Measurements from ENCODE around the gene TIMM50. TPM values are rescaled to one million over a fixed set of nuclear protein-coding genes. Genes with fewer than 3 reads are reported as not detected.

Gene TIMM50
- total RNA-seq, 1 experiment from 2014 or later, result 97.2 TPM

- intact Hi-C loops (cut with micrococcal nuclease), result no loop called here
- no TSS peak for BruUV-seq (replicated peaks)
- TF ChIP-seq, protein P1, sequence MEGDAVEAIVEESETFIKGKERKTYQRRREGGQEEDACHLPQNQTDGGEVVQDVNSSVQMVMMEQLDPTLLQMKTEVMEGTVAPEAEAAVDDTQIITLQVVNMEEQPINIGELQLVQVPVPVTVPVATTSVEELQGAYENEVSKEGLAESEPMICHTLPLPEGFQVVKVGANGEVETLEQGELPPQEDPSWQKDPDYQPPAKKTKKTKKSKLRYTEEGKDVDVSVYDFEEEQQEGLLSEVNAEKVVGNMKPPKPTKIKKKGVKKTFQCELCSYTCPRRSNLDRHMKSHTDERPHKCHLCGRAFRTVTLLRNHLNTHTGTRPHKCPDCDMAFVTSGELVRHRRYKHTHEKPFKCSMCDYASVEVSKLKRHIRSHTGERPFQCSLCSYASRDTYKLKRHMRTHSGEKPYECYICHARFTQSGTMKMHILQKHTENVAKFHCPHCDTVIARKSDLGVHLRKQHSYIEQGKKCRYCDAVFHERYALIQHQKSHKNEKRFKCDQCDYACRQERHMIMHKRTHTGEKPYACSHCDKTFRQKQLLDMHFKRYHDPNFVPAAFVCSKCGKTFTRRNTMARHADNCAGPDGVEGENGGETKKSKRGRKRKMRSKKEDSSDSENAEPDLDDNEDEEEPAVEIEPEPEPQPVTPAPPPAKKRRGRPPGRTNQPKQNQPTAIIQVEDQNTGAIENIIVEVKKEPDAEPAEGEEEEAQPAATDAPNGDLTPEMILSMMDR (conservative IDR thresholded peaks at IDR 0.05; ENCODE audit: low read depth, low read length), result no peak
- TF ChIP-seq EZH2phosphoT487 (IDR thresholded peaks at IDR 0.05; ENCODE audit: borderline replicate concordance, low read length), result no peak
- no peak for TF ChIP-seq EZH2 (IDR thresholded peaks at IDR 0.05; ENCODE audit: low read length, unreplicated experiment)
- Histone ChIP-seq H4K20me1 (ENCODE audit: low read length) (no peaks in the 10 kb centered on the region), H3K9me3 (ENCODE audit: low read length) (no peaks in the 10 kb centered on the region), H3F3A (ENCODE audit: low read length, unreplicated experiment) (no peaks in the 10 kb centered on the region), H3K4me3 (ENCODE audit: low read length) (no peak overlapping the region), H3K79me2 (ENCODE audit: low read length) (no peaks in the 10 kb centered on the region), H3K4me1 (ENCODE audit: insufficient read depth, low read length) (no peaks in the 10 kb centered on the region), H2AFZ (ENCODE audit: low read length) (no peak overlapping the region), H3K4me2 (ENCODE audit: low read length) (no peak overlapping the region), H3K27me3 (ENCODE audit: low read length) (no peaks in the 10 kb centered on the region), H3K27ac (ENCODE audit: low read length) (no peak overlapping the region), H3K36me3 (ENCODE audit: low read depth, low read length) (no peaks in the 10 kb centered on the region), H3K9ac (ENCODE audit: low read length) (no peak overlapping the region), H3K9me2 (replicated peaks; ENCODE audit: low read length) (no peaks in the 10 kb centered on the region)
- CTCF ChIA-PET, result no interaction called here
- no peak for DNase-seq
- ATAC-seq, result no peak
- POLR2A ChIA-PET (ENCODE audit: unreplicated experiment), result no interaction called here
Observed at GRCh38 chr19:39520541-39521484, 40.2 kb downstream of the TIMM50 start.

DNA sequence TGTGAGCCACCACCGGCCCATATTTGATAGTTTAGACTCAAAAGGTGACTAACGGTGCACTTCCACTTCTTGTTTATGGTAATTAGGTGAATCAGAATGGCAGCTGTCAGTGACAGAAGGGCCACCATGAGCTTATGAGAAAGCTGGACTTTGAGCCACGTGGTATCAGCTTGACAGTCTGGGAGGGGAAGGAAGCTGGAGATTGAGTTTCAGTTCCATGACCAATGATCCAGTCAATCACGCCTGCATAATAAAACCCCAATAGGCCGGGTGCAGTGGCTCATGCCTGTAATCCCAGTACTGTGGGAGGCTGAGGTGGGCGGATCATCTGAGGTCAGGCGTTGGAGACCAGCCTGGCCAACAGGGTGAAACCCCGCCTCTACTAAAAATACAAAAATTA lies 43.9 kb downstream of the TIMM50 start:
- ATAC-seq, result no peak
- no peaks in the 10 kb centered on the region for H3K9me2 ChIP-seq (replicated peaks; ENCODE audit: low read length)
- no peaks in the 10 kb centered on the region for H3F3A ChIP-seq (ENCODE audit: low read length, unreplicated experiment)
- BruUV-seq (replicated peaks), result no TSS peak
- no peaks in the 10 kb centered on the region for H3K27me3 ChIP-seq (ENCODE audit: low read length)
- intact Hi-C loops (cut with micrococcal nuclease), result no loop called here
- ChIA-PET CTCF (no interaction called here), POLR2A (ENCODE audit: unreplicated experiment) (no interaction called here)
- TF ChIP-seq, protein P1 (conservative IDR thresholded peaks at IDR 0.05; ENCODE audit: low read depth, low read length), result no peak
- TF ChIP-seq EZH2phosphoT487 (IDR thresholded peaks at IDR 0.05; ENCODE audit: borderline replicate concordance, low read length) (no peak), EZH2 (IDR thresholded peaks at IDR 0.05; ENCODE audit: low read length, unreplicated experiment) (no peak)
- H3K9ac ChIP-seq (ENCODE audit: low read length), result no peak overlapping the region
- no peak overlapping the region for H3K27ac ChIP-seq (ENCODE audit: low read length)
- DNase-seq, result no peak
- H3K4me1 ChIP-seq (ENCODE audit: insufficient read depth, low read length), result no peaks in the 10 kb centered on the region
- H3K9me3 ChIP-seq (ENCODE audit: low read length), result no peaks in the 10 kb centered on the region
- H4K20me1 ChIP-seq (ENCODE audit: low read length), result no peaks in the 10 kb centered on the region
- no peak overlapping the region for H3K4me3 ChIP-seq (ENCODE audit: low read length)
- H3K4me2 ChIP-seq (ENCODE audit: low read length), result no peak overlapping the region
- H3K36me3 ChIP-seq (ENCODE audit: low read depth, low read length), result no peaks in the 10 kb centered on the region
- H2AFZ ChIP-seq (ENCODE audit: low read length), result no peak overlapping the region
- no peaks in the 10 kb centered on the region for H3K79me2 ChIP-seq (ENCODE audit: low read length)

DNA sequence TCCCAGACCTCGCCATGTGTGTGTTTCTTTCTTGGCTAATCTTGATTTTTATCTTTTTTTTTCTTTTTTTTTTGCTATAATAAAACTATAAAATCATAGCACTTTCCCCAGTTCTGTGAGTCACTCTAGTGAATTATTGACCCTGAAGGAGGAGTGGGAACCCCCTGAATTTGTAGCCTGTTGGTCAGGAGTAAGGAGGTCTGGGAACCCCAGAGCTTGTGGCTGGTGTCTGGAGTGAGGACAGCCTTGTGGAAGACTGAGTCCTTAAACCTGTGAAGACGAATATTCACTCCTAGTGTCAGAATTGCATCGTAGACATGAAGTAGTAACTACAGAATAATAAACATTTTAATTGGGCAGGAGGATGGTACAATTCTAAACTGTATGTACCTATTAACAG lies 44.6 kb downstream of the TIMM50 start:
- H3K4me2 ChIP-seq (ENCODE audit: low read length), result no peak overlapping the region
- no peaks in the 10 kb centered on the region for H4K20me1 ChIP-seq (ENCODE audit: low read length)
- no peaks in the 10 kb centered on the region for H3K36me3 ChIP-seq (ENCODE audit: low read depth, low read length)
- H3K9me2 ChIP-seq (replicated peaks; ENCODE audit: low read length), result no peaks in the 10 kb centered on the region
- POLR2A ChIA-PET (ENCODE audit: unreplicated experiment), result no interaction called here
- no peaks in the 10 kb centered on the region for H3K9me3 ChIP-seq (ENCODE audit: low read length)
- TF ChIP-seq EZH2 (IDR thresholded peaks at IDR 0.05; ENCODE audit: low read length, unreplicated experiment) (no peak), EZH2phosphoT487 (IDR thresholded peaks at IDR 0.05; ENCODE audit: borderline replicate concordance, low read length) (no peak)
- TF ChIP-seq, protein P1 (conservative IDR thresholded peaks at IDR 0.05; ENCODE audit: low read depth, low read length), result no peak
- no peak overlapping the region for H3K9ac ChIP-seq (ENCODE audit: low read length)
- no peak overlapping the region for H2AFZ ChIP-seq (ENCODE audit: low read length)
- ATAC-seq (no peak), DNase-seq (no peak)
- H3F3A ChIP-seq (ENCODE audit: low read length, unreplicated experiment), result no peaks in the 10 kb centered on the region
- H3K27me3 ChIP-seq (ENCODE audit: low read length), result no peaks in the 10 kb centered on the region
- H3K27ac ChIP-seq (ENCODE audit: low read length), result no peak overlapping the region
- CTCF ChIA-PET, result no interaction called here
- intact Hi-C loops (cut with micrococcal nuclease), result no loop called here
- no peak overlapping the region for H3K4me3 ChIP-seq (ENCODE audit: low read length)
- BruUV-seq (replicated peaks), result no TSS peak
- no peaks in the 10 kb centered on the region for H3K4me1 ChIP-seq (ENCODE audit: insufficient read depth, low read length)
- H3K79me2 ChIP-seq (ENCODE audit: low read length), result no peaks in the 10 kb centered on the region
